Cardiac muscle cell (in vitro differentiated cells and primary cell): ENCODE data around the gene DPF3. TPM values are rescaled to one million over a fixed set of nuclear protein-coding genes. Genes with fewer than 3 reads are reported as not detected.

Source experiments
- DNase-seq, 2 donors: peaks; one replicate each; pipeline versions ENCODE4 v3.0.0 to v3.0.0-alpha.2; 2010 to 2017; ENCODE audit warnings: low read depth in 1 of 2, low spot score in 1 of 2
- H3K27ac ChIP-seq: fragments of 200-600 bp; sonication (generic); 2 replicates; pipeline ENCODE4 v1.5.1; 2016
- H3K27me3 ChIP-seq: fragments of 200-600 bp; sonication (generic); 2 replicates; pipeline ENCODE4 v1.6.0; 2016; ENCODE audit warnings: control low read depth
- H3K36me3 ChIP-seq: fragments of 200-600 bp; sonication (generic); 2 replicates; pipeline ENCODE4 v1.5.1; 2016; ENCODE audit warnings: control low read depth
- H3K4me1 ChIP-seq: fragments of 200-600 bp; sonication (generic); 2 replicates; pipeline ENCODE4 v1.8.1; 2017; ENCODE audit warnings: low read depth, mild to moderate bottlenecking, mixed run types
- H3K4me3 ChIP-seq: fragments of 200-600 bp; sonication (generic); 2 replicates; pipeline ENCODE4 v1.5.1; 2016; ENCODE audit warnings: mild to moderate bottlenecking
- H3K9me3 ChIP-seq: fragments of 200-600 bp; sonication (generic); 2 replicates; pipeline ENCODE4 v1.5.1; 2017; ENCODE audit warnings: low read depth, mild to moderate bottlenecking, control low read depth
- polyA plus RNA-seq: library from polyadenylated mRNA; unstranded; fragments of >200 nt; fragmentation: Nextera tagmentation; extraction: Ambion mirVana; gene quantifications from 2 replicates; pipeline ENCODE4 v1.2.1, GENCODE V29; 2016
- total RNA-seq: library from RNA; depleted of rRNA; stranded (reverse); fragments of >200 nt; gene quantifications from 2 replicates; pipeline ENCODE4 v1.2.3, GENCODE V29; 2016
- TF ChIP-seq, protein P1 (sequence below): IDR thresholded peaks from 2 replicates; pipeline ENCODE4 v1.5.1; 2012; ENCODE audit warnings: low read depth, mild to moderate bottlenecking, low read length

Gene DPF3
- total and polyA plus RNA-seq, 2 experiments from 2014 or later = 25.9 to 84.8 TPM

GRCh38 chr14:72801381-72801812 is 92.5 kb downstream of the DPF3 start:
- TF ChIP-seq, protein P1, sequence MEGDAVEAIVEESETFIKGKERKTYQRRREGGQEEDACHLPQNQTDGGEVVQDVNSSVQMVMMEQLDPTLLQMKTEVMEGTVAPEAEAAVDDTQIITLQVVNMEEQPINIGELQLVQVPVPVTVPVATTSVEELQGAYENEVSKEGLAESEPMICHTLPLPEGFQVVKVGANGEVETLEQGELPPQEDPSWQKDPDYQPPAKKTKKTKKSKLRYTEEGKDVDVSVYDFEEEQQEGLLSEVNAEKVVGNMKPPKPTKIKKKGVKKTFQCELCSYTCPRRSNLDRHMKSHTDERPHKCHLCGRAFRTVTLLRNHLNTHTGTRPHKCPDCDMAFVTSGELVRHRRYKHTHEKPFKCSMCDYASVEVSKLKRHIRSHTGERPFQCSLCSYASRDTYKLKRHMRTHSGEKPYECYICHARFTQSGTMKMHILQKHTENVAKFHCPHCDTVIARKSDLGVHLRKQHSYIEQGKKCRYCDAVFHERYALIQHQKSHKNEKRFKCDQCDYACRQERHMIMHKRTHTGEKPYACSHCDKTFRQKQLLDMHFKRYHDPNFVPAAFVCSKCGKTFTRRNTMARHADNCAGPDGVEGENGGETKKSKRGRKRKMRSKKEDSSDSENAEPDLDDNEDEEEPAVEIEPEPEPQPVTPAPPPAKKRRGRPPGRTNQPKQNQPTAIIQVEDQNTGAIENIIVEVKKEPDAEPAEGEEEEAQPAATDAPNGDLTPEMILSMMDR = no peak
- peak in 1 of 2 donors; percentile 37 for DNase-seq
- Histone ChIP-seq H3K27me3 (no peaks in the 10 kb centered on the region), H3K4me1 (peaks cover 23% of the 10 kb centered on the region), H3K9me3 (no peaks in the 10 kb centered on the region), H3K4me3 (no peak overlapping the region), H3K36me3 (no peaks in the 10 kb centered on the region), H3K27ac (peak overlapping the region; percentile 86)

- Histone ChIP-seq H3K27ac (no peak overlapping the region), H3K4me3 (no peak overlapping the region), H3K27me3 (no peaks in the 10 kb centered on the region), H3K36me3 (no peaks in the 10 kb centered on the region), H3K9me3 (no peaks in the 10 kb centered on the region), H3K4me1 (peaks cover 23% of the 10 kb centered on the region)
- DNase-seq = no peak
- TF ChIP-seq, protein P1 = no peak
Observed at GRCh38 chr14:72800848-72801370, 93.0 kb downstream of the DPF3 start.

- TF ChIP-seq, protein P1 = no peak
- no peak for DNase-seq
- Histone ChIP-seq H3K27ac (no peak overlapping the region), H3K4me1 (peaks cover 23% of the 10 kb centered on the region), H3K36me3 (no peaks in the 10 kb centered on the region), H3K27me3 (no peaks in the 10 kb centered on the region), H3K9me3 (no peaks in the 10 kb centered on the region), H3K4me3 (no peak overlapping the region)
Observed at GRCh38 chr14:72800296-72800695, 93.6 kb downstream of the DPF3 start.

DNA sequence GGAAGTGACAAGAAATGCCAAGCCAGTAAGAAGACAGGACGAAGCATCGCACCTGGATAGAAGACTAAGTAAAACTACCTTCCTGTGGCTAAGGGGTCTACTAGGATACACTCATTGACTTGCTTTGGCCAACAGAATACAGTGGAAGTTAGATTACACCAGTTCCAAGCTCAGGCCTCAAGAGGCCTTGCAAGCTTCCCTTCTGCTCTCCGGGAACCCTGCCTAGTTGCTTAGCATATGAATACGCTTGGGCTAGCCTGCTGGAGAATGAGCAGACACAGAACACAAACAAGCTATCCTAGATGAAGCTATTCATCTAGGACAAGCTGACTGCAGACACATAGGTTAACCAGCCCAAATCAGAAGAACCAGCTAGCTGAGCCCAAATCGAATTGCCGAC is 97.0 kb downstream of the DPF3 start:
- no peak for DNase-seq
- no peak overlapping the region for H3K4me3 ChIP-seq
- H3K27ac ChIP-seq = no peak overlapping the region
- no peaks in the 10 kb centered on the region for H3K27me3 ChIP-seq
- H3K9me3 ChIP-seq = no peaks in the 10 kb centered on the region
- H3K36me3 ChIP-seq = no peaks in the 10 kb centered on the region
- H3K4me1 ChIP-seq = peaks cover 25% of the 10 kb centered on the region
- TF ChIP-seq, protein P1 = no peak

GRCh38 chr14:72793156-72793939 is 100.6 kb downstream of the DPF3 start:
- TF ChIP-seq, protein P1 = no peak
- no peak overlapping the region for H3K4me3 ChIP-seq
- H3K27me3 ChIP-seq = no peaks in the 10 kb centered on the region
- no peaks in the 10 kb centered on the region for H3K36me3 ChIP-seq
- DNase-seq = no peak
- peaks cover 41% of the 10 kb centered on the region for H3K4me1 ChIP-seq
- no peaks in the 10 kb centered on the region for H3K9me3 ChIP-seq
- peak overlapping the region; percentile 53 for H3K27ac ChIP-seq
